Measurements from ENCODE around the gene RPL9. TPM values are rescaled to one million over a fixed set of nuclear protein-coding genes. Genes with fewer than 3 reads are reported as not detected.

The RPL9 gene
- total RNA-seq, 3 donors from 2014 or later (not counting 1 experiment from before 2014, with no cell fraction given): 848 to 1,179 (median 853) TPM

DNA sequence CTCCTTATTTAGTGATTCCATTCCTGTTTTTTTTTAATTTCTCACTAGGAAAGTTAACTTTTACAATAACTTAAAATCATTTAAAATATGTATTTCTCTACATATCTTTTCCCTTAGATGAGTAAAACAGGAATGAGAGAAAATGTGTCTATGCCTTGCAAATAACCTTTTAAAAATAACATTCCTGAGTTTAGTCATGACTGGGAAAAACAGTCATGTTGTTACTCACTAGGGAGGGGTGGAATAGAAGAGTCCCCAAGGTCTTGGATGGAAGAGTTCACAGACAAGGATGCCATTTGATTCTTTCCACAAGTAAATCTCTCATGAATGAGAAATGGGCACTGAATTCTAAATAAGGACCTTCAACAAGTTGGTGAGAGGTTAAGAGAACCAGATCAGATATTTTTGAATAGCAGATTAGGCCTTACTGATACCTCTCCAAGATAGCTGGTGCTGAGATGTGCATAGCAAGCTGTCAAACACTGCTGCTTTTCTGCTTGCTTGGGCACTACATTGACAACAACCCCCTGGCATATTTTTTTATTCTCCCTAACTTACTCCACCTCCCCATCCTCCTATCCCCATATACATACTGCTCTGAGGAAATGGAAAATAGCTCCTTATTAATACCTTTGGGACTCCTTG, 43.4 kb upstream of the RPL9 start:
- Mint-ChIP-seq H3K27me3 (ENCODE audit: low read depth in 2 of 2) (no peaks in the 10 kb centered on the region), H3K9me3 (no peaks in the 10 kb centered on the region), H3K36me3 (peaks cover 19% of the 10 kb centered on the region), H3K4me1 (no peaks in the 10 kb centered on the region), H3K27ac (no peak overlapping the region), H3K4me3 (no peak overlapping the region)
- no peaks in the 10 kb centered on the region for H3K4me1 ChIP-seq (ENCODE audit: control insufficient read depth, insufficient read depth, low read length)
- H3K36me3 ChIP-seq (ENCODE audit: control insufficient read depth, insufficient read depth, low read length): peaks cover 50% of the 10 kb centered on the region
- H3K9me3 ChIP-seq (ENCODE audit: control insufficient read depth, insufficient read depth, low read length): no peaks in the 10 kb centered on the region
- intact Hi-C loops (cut with micrococcal nuclease): no loop called here
- H3K27me3 ChIP-seq (ENCODE audit: control insufficient read depth, insufficient read depth, low read length): no peaks in the 10 kb centered on the region
- ATAC-seq (no peak), DNase-seq (no peak)
- TF ChIP-seq, protein P1, sequence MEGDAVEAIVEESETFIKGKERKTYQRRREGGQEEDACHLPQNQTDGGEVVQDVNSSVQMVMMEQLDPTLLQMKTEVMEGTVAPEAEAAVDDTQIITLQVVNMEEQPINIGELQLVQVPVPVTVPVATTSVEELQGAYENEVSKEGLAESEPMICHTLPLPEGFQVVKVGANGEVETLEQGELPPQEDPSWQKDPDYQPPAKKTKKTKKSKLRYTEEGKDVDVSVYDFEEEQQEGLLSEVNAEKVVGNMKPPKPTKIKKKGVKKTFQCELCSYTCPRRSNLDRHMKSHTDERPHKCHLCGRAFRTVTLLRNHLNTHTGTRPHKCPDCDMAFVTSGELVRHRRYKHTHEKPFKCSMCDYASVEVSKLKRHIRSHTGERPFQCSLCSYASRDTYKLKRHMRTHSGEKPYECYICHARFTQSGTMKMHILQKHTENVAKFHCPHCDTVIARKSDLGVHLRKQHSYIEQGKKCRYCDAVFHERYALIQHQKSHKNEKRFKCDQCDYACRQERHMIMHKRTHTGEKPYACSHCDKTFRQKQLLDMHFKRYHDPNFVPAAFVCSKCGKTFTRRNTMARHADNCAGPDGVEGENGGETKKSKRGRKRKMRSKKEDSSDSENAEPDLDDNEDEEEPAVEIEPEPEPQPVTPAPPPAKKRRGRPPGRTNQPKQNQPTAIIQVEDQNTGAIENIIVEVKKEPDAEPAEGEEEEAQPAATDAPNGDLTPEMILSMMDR (IDR thresholded peaks at IDR 0.05): no peak
- H3K4me3 ChIP-seq (ENCODE audit: low read length): no peak overlapping the region
- no peak overlapping the region for H3K27ac ChIP-seq (ENCODE audit: low read length)

DNA sequence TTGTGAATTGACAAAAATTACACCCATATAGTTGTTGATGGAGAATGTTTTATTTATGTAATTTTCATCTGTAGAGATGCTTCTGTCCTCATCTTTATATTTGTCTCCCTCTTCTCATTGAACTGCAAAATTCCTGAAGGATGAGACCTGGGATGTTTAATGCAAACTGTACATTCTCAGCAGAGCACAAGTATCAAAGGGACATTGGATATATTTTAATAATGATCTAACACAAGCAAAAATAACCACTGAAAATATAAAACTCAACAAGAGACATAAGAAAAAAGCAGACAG, 40.0 kb upstream of the RPL9 start:
- TF ChIP-seq, protein P1 (IDR thresholded peaks at IDR 0.05): no peak
- no peaks in the 10 kb centered on the region for H3K27me3 Mint-ChIP-seq (ENCODE audit: low read depth in 2 of 2)
- Histone ChIP-seq H3K36me3 (ENCODE audit: control insufficient read depth, insufficient read depth, low read length) (peaks cover 24% of the 10 kb centered on the region), H3K4me3 (ENCODE audit: low read length) (no peak overlapping the region), H3K27ac (ENCODE audit: low read length) (no peak overlapping the region), H3K9me3 (ENCODE audit: control insufficient read depth, insufficient read depth, low read length) (no peaks in the 10 kb centered on the region), H3K4me1 (ENCODE audit: control insufficient read depth, insufficient read depth, low read length) (no peaks in the 10 kb centered on the region), H3K27me3 (ENCODE audit: control insufficient read depth, insufficient read depth, low read length) (no peaks in the 10 kb centered on the region)
- no peak overlapping the region for H3K4me3 Mint-ChIP-seq
- no peaks in the 10 kb centered on the region for H3K4me1 Mint-ChIP-seq
- intact Hi-C loops (cut with micrococcal nuclease): no loop called here
- peaks cover 6% of the 10 kb centered on the region for H3K36me3 Mint-ChIP-seq
- no peaks in the 10 kb centered on the region for H3K9me3 Mint-ChIP-seq
- no peak for ATAC-seq
- H3K27ac Mint-ChIP-seq: no peak overlapping the region
- DNase-seq: no peak

- Histone ChIP-seq H3K4me3 (ENCODE audit: low read length) (no peak overlapping the region), H3K27me3 (ENCODE audit: control insufficient read depth, insufficient read depth, low read length) (no peaks in the 10 kb centered on the region), H3K36me3 (ENCODE audit: control insufficient read depth, insufficient read depth, low read length) (peaks cover 19% of the 10 kb centered on the region), H3K27ac (ENCODE audit: low read length) (no peak overlapping the region), H3K9me3 (ENCODE audit: control insufficient read depth, insufficient read depth, low read length) (no peaks in the 10 kb centered on the region), H3K4me1 (ENCODE audit: control insufficient read depth, insufficient read depth, low read length) (no peaks in the 10 kb centered on the region)
- no peak for DNase-seq
- no peak for ATAC-seq
- TF ChIP-seq, protein P1 (IDR thresholded peaks at IDR 0.05): no peak
- Mint-ChIP-seq H3K9me3 (no peaks in the 10 kb centered on the region), H3K36me3 (peaks cover 6% of the 10 kb centered on the region), H3K27ac (no peak overlapping the region), H3K4me3 (no peak overlapping the region), H3K27me3 (ENCODE audit: low read depth in 2 of 2) (no peaks in the 10 kb centered on the region), H3K4me1 (no peaks in the 10 kb centered on the region)
- intact Hi-C loops (cut with micrococcal nuclease): no loop called here
- 100% methylated on average over 1 of the region's 1 CpG for WGBS (ENCODE audit: insufficient coverage)
Observed at GRCh38 chr4:39497909-39498726, 39.4 kb upstream of the RPL9 start.
